ENCODE measurements around the gene ISLR2.

GRCh38 chr15:74136540-74136813, 6.1 kb downstream of the ISLR2 start:
- no peak for TF ChIP-seq FOXK2 (IDR thresholded peaks at IDR 0.05)
- TF ChIP-seq PKNOX1 (IDR thresholded peaks at IDR 0.05): no peak
- no peak for TF ChIP-seq NFRKB (IDR thresholded peaks at IDR 0.05)
- TF ChIP-seq CTBP1 (IDR thresholded peaks at IDR 0.05; ENCODE audit: borderline replicate concordance): no peak
- no peak for TF ChIP-seq FOXA1 (IDR thresholded peaks at IDR 0.05)
- no peak for TF ChIP-seq SUZ12 (IDR thresholded peaks at IDR 0.05)
